ENCODE measurements around the gene SH3GLB2. TPM values are rescaled to one million over a fixed set of nuclear protein-coding genes. Genes with fewer than 3 reads are reported as not detected.

SH3GLB2 gene
- total RNA-seq, 1 experiment from 2014 or later: 44.1 TPM

GRCh38 chr9:129068110-129068509, 40.0 kb upstream of the SH3GLB2 start:
- CTCF ChIA-PET: no interaction called here
- TF ChIP-seq EZH2phosphoT487 (IDR thresholded peaks at IDR 0.05; ENCODE audit: borderline replicate concordance, low read length) (no peak), CTCF (conservative IDR thresholded peaks at IDR 0.05; ENCODE audit: low read depth, low read length) (no peak), EZH2 (IDR thresholded peaks at IDR 0.05; ENCODE audit: low read length, unreplicated experiment) (no peak)
- Histone ChIP-seq H3K4me1 (ENCODE audit: insufficient read depth, low read length) (no peaks in the 10 kb centered on the region), H4K20me1 (ENCODE audit: low read length) (no peaks in the 10 kb centered on the region), H3K9me3 (ENCODE audit: low read length) (no peaks in the 10 kb centered on the region), H2AFZ (ENCODE audit: low read length) (no peak overlapping the region), H3K79me2 (ENCODE audit: low read length) (no peaks in the 10 kb centered on the region), H3F3A (ENCODE audit: low read length, unreplicated experiment) (no peaks in the 10 kb centered on the region), H3K4me2 (ENCODE audit: low read length) (no peak overlapping the region), H3K9me2 (replicated peaks; ENCODE audit: low read length) (no peaks in the 10 kb centered on the region), H3K9ac (ENCODE audit: low read length) (no peak overlapping the region), H3K36me3 (ENCODE audit: low read depth, low read length) (no peaks in the 10 kb centered on the region), H3K27me3 (ENCODE audit: low read length) (no peaks in the 10 kb centered on the region), H3K27ac (ENCODE audit: low read length) (no peak overlapping the region), H3K4me3 (ENCODE audit: low read length) (no peak overlapping the region)
- BruUV-seq (replicated peaks): no TSS peak
- intact Hi-C loops (cut with micrococcal nuclease): no loop called here
- no peak for ATAC-seq
- POLR2A ChIA-PET (ENCODE audit: unreplicated experiment): interaction anchor here (0.6 kb wide), 1 partner anchor 101 kb away, joined by 6 read pairs; no protein-coding TSS in a partner anchor
- no peak for DNase-seq

- Histone ChIP-seq H3K4me1 (ENCODE audit: insufficient read depth, low read length) (peaks cover 4% of the 10 kb centered on the region), H2AFZ (ENCODE audit: low read length) (no peak overlapping the region), H3K9ac (ENCODE audit: low read length) (no peak overlapping the region), H3K27ac (ENCODE audit: low read length) (no peak overlapping the region), H3K9me2 (replicated peaks; ENCODE audit: low read length) (no peaks in the 10 kb centered on the region), H3K9me3 (ENCODE audit: low read length) (no peaks in the 10 kb centered on the region), H3K4me2 (ENCODE audit: low read length) (no peak overlapping the region), H3F3A (ENCODE audit: low read length, unreplicated experiment) (no peaks in the 10 kb centered on the region), H3K27me3 (ENCODE audit: low read length) (no peaks in the 10 kb centered on the region), H4K20me1 (ENCODE audit: low read length) (no peaks in the 10 kb centered on the region), H3K36me3 (ENCODE audit: low read depth, low read length) (no peaks in the 10 kb centered on the region), H3K79me2 (ENCODE audit: low read length) (no peaks in the 10 kb centered on the region), H3K4me3 (ENCODE audit: low read length) (no peak overlapping the region)
- DNase-seq (no peak), ATAC-seq (no peak)
- intact Hi-C loops (cut with micrococcal nuclease): no loop called here
- BruUV-seq (replicated peaks): no TSS peak
- ChIA-PET CTCF (no interaction called here), POLR2A (ENCODE audit: unreplicated experiment) (no interaction called here)
- TF ChIP-seq EZH2phosphoT487 (IDR thresholded peaks at IDR 0.05; ENCODE audit: borderline replicate concordance, low read length): no peak
- no peak for TF ChIP-seq CTCF (conservative IDR thresholded peaks at IDR 0.05; ENCODE audit: low read depth, low read length)
- TF ChIP-seq EZH2 (IDR thresholded peaks at IDR 0.05; ENCODE audit: low read length, unreplicated experiment): no peak
These were observed 36.4 kb upstream of the SH3GLB2 start for GRCh38 chr9:129064499-129064908.

GRCh38 chr9:129063061-129063460, 34.9 kb upstream of the SH3GLB2 start:
- Histone ChIP-seq H2AFZ (ENCODE audit: low read length) (no peak overlapping the region), H3K36me3 (ENCODE audit: low read depth, low read length) (no peaks in the 10 kb centered on the region), H4K20me1 (ENCODE audit: low read length) (no peaks in the 10 kb centered on the region), H3K4me2 (ENCODE audit: low read length) (no peak overlapping the region), H3K4me3 (ENCODE audit: low read length) (no peak overlapping the region), H3K27ac (ENCODE audit: low read length) (no peak overlapping the region), H3K27me3 (ENCODE audit: low read length) (no peaks in the 10 kb centered on the region), H3K4me1 (ENCODE audit: insufficient read depth, low read length) (peaks cover 13% of the 10 kb centered on the region), H3K79me2 (ENCODE audit: low read length) (no peaks in the 10 kb centered on the region), H3K9ac (ENCODE audit: low read length) (no peak overlapping the region), H3K9me2 (replicated peaks; ENCODE audit: low read length) (no peaks in the 10 kb centered on the region), H3K9me3 (ENCODE audit: low read length) (no peaks in the 10 kb centered on the region), H3F3A (ENCODE audit: low read length, unreplicated experiment) (no peaks in the 10 kb centered on the region)
- no peak for ATAC-seq
- ChIA-PET CTCF (no interaction called here), POLR2A (ENCODE audit: unreplicated experiment) (no interaction called here)
- no peak for DNase-seq
- BruUV-seq (replicated peaks): no TSS peak
- TF ChIP-seq EZH2phosphoT487 (IDR thresholded peaks at IDR 0.05; ENCODE audit: borderline replicate concordance, low read length) (no peak), CTCF (conservative IDR thresholded peaks at IDR 0.05; ENCODE audit: low read depth, low read length) (no peak), EZH2 (IDR thresholded peaks at IDR 0.05; ENCODE audit: low read length, unreplicated experiment) (no peak)
- intact Hi-C loops (cut with micrococcal nuclease): no loop called here
